SK-N-MC (cell line): ENCODE data around the gene IP6K2.

Source experiments
- EZH2 ChIP-seq: fragments of 200-600 bp; sonication (generic); IDR thresholded peaks from one replicate; pipeline ENCODE4 v1.6.1; 2017; ENCODE audit warnings: antibody characterized with exemption
- FOXP2 ChIP-seq: optimal IDR thresholded peaks from 2 replicates; pipeline ENCODE3; 2011; ENCODE audit warnings: mild to moderate bottlenecking, moderate library complexity; ENCODE audit not compliant: insufficient read depth; ENCODE audit errors: extremely low read length, control extremely low read depth
- POLR2AphosphoS5 ChIP-seq: IDR thresholded peaks from 2 replicates; pipeline ENCODE4 v1.6.1; 2012; ENCODE audit warnings: mild to moderate bottlenecking, low read depth, low read length, borderline replicate concordance

DNA sequence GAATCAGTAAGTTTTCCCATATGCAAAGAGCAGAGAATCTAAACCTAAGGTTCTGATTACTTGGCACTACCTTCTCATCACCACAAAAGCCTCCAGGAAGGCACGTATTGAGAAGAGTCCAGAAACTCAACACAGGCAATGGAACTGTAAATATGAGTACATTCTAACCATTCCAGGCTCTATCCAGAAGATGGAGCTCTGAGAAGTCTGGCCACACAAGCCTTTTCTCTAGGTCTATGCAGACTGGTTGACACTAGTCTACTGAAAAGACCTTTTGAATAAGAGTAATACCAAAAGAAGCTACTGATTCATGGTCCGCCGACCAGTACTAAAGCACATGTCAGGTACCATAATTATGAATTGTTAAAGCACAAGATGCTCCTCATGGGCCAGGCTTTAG lies 19.1 kb downstream of the IP6K2 start:
- TF ChIP-seq EZH2 = no peak
- no peak for TF ChIP-seq POLR2AphosphoS5
- no peak for TF ChIP-seq FOXP2
